Mesothelial cell of epicardium (in vitro differentiated cells): ENCODE measurements around the gene TRIM47. TPM values are rescaled to one million over a fixed set of nuclear protein-coding genes. Genes with fewer than 3 reads are reported as not detected.

Source experiments
- DNase-seq, 2 experiments: peaks; one replicate each; pipeline ENCODE4 v3.0.0; 2021; ENCODE audit warnings: low spot score in 2 of 2; ENCODE audit not compliant: unreplicated experiment in 2 of 2
- H3K27ac Mint-ChIP-seq: 2 replicates; pipeline ENCODE4 v1.8.0; 2021; ENCODE audit warnings: mixed read lengths
- H3K27me3 Mint-ChIP-seq: 2 replicates; pipeline ENCODE4 v1.8.0; 2021; ENCODE audit warnings: low read depth, mixed read lengths
- H3K36me3 Mint-ChIP-seq: 2 replicates; pipeline ENCODE4 v1.8.0; 2021; ENCODE audit warnings: mixed read lengths
- H3K4me1 Mint-ChIP-seq: 2 replicates; pipeline ENCODE4 v1.8.0; 2021; ENCODE audit warnings: mixed read lengths
- H3K4me3 Mint-ChIP-seq: 2 replicates; pipeline ENCODE4 v1.8.0; 2021; ENCODE audit warnings: mild to moderate bottlenecking, moderate library complexity, mixed read lengths
- H3K9me3 Mint-ChIP-seq: 2 replicates; pipeline ENCODE4 v1.8.0; 2021; ENCODE audit warnings: mixed read lengths
- total RNA-seq: library from RNA; stranded (reverse); gene quantifications from 3 replicates; pipeline ENCODE4 v1.2.1, GENCODE V29; 2021
- TF ChIP-seq, protein P1 (sequence below): fragments of 200-600 bp; sonication (generic); IDR thresholded peaks from one replicate; pipeline ENCODE4 v1.5.0; 2021; ENCODE audit warnings: antibody characterized with exemption; ENCODE audit not compliant: unreplicated experiment

Gene TRIM47
- total RNA-seq, 1 donor from 2014 or later, result 2.9 TPM

DNA sequence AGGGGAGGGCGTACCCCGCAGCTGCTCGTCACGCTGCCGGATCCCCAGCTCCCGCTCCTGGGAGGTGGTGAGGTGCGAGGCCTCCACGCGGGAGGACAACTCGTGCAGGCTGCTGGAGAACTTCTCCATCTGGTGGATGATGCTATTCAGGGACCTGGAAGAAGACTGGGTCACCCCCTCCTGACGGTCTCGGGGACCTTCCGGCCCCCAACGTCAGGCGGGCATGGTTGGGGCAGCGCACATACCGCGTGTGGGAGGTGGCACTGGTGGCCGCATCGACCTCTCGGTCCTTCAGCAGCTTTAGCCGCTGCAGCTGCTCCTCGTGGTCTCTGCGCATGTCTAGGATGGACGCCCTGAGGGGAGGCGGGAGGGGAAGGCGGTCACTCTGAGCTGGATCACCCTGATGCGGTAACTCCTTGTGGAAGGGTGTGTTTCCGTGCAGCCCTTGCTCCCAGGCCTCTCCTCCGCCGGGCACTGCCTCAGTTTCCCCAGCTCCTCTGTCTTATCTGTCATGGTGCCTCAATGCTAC lies 39.6 kb upstream of the TRIM47 start:
- TF ChIP-seq, protein P1, sequence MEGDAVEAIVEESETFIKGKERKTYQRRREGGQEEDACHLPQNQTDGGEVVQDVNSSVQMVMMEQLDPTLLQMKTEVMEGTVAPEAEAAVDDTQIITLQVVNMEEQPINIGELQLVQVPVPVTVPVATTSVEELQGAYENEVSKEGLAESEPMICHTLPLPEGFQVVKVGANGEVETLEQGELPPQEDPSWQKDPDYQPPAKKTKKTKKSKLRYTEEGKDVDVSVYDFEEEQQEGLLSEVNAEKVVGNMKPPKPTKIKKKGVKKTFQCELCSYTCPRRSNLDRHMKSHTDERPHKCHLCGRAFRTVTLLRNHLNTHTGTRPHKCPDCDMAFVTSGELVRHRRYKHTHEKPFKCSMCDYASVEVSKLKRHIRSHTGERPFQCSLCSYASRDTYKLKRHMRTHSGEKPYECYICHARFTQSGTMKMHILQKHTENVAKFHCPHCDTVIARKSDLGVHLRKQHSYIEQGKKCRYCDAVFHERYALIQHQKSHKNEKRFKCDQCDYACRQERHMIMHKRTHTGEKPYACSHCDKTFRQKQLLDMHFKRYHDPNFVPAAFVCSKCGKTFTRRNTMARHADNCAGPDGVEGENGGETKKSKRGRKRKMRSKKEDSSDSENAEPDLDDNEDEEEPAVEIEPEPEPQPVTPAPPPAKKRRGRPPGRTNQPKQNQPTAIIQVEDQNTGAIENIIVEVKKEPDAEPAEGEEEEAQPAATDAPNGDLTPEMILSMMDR, result no peak
- Mint-ChIP-seq H3K27me3 (no peaks in the 10 kb centered on the region), H3K4me1 (no peaks in the 10 kb centered on the region), H3K27ac (no peak overlapping the region), H3K4me3 (no peak overlapping the region), H3K36me3 (peaks cover 8% of the 10 kb centered on the region), H3K9me3 (no peaks in the 10 kb centered on the region)
- no peak for DNase-seq

DNA sequence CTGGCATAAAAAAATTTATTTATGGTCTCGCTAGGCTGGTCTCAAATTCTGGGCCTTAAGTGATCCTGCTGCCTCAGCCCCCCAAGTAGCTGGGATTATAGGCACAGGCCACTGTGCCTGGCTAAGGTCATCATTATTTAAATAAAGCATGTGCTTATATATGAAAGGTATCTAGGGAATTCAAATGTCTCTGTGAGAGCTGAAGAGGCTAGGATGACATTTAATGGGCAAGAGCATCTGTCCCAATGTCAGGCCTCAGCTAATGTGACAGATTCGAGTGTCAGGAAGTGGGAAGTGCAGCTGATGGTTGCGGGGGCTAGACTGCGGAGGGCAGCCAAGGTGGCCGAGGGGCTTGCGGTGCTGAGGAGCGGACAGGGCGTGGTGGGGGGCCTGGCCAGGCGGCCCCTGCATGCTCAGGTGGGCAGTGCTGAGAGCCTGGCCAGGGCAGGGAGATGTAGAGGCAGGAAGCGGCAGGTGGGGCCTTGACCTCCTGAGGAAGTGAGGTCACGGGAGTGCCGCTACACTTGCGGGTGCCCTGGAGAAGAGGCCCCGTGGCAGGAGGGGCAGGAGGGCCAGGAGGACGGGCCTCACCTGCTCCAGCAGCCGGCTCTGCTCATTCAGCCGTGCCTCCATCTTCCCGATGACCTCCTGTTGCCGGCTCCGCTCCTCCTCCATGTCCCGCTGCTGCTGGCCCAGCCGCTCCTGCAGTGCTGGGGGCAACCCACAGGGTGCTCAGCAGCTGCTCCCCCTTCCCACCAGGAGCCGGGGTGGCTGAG lies 38.9 kb upstream of the TRIM47 start:
- Mint-ChIP-seq H3K4me3 (no peak overlapping the region), H3K9me3 (no peaks in the 10 kb centered on the region), H3K36me3 (peaks cover 8% of the 10 kb centered on the region), H3K27ac (no peak overlapping the region), H3K27me3 (no peaks in the 10 kb centered on the region), H3K4me1 (no peaks in the 10 kb centered on the region)
- TF ChIP-seq, protein P1, result no peak
- DNase-seq, result no peak

DNA sequence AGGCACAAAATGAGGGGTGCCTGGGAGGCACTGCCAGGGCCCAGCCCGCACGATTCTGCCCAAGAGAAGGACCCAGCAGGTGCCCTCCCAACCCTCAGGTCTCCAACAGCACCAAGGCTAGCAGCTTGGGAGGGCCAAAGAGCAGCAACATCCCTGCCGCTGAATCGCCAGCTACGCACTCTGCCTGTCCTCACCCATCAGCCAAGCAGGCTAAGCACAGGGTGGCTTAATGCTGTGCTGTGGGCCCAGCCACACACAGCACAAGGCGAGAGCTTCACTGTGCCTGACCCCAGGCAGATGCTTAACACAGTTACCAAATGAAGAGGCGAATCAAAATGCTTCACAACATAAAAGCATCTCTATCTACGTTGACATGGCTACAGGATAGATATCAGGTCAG lies 36.9 kb upstream of the TRIM47 start:
- Mint-ChIP-seq H3K27me3 (no peaks in the 10 kb centered on the region), H3K27ac (no peak overlapping the region), H3K4me3 (no peak overlapping the region), H3K9me3 (no peaks in the 10 kb centered on the region), H3K36me3 (peaks cover 8% of the 10 kb centered on the region), H3K4me1 (peaks cover 7% of the 10 kb centered on the region)
- TF ChIP-seq, protein P1, result no peak
- DNase-seq, result no peak

DNA sequence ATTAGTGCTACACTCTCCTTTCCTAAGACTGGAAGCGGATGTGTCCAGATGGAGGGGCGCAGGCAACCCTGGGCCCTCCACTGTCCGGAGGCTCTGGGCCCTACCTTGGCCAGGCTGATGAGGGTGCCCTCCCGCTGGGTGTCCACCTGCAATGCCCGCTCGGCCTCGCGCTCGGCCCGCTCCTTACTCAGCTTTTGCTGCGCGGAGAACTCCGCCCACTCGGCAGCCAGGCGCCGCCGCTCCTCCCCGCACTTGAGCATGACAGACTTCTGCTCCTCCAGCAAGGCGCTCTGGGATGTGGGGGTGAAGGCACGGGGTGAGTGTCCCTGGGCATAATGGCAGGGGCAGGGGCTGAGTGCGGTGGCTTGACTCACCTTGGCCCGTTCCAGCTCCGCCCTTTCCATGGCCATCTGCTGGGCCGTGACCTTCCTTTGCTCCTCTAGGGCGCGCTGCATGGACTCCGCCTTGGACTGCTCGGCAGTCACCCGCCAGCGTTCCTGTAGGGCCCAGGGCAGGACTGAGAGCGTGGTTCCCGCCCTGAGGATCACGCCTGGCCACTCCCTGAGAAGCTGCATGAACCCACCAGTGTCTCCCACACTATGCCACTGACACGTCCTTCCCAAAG lies 36.4 kb upstream of the TRIM47 start:
- no peaks in the 10 kb centered on the region for H3K9me3 Mint-ChIP-seq
- DNase-seq, result no peak
- H3K27ac Mint-ChIP-seq, result no peak overlapping the region
- TF ChIP-seq, protein P1, result no peak
- H3K36me3 Mint-ChIP-seq, result peaks cover 8% of the 10 kb centered on the region
- peaks cover 12% of the 10 kb centered on the region for H3K4me1 Mint-ChIP-seq
- H3K27me3 Mint-ChIP-seq, result no peaks in the 10 kb centered on the region
- H3K4me3 Mint-ChIP-seq, result no peak overlapping the region

DNA sequence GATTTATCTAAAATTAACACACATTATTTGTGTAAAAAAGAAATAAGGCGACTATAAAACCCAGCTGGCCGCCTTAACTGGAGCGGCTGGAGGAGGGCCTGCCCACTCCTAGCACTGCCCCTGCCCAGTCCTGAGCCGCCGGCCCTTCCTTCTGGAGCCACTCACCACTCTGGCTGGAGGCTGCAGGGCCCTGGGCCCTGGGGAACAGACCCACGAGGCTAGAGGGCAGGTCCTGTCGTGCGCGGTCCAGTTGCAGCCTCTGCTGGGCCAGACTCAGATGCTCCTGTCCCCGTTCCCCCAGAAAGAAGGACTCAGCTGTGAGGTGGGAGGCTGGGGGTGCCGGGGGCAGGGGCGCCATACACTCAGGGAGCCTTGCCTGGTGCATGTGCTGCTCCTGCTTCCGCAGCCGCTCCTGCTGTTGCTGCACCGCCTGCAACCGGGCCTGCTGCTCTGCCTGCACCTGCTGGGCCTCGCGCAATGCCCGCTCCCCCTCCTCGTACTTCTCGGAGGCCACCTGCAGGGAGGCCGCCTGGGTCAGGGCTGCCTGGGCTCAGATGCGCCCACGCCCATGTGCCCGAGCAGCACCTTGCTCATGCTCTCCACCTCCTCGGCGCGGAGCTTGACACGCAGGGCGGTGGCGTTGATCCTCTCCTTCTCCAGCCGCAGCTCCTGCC lies 35.3 kb upstream of the TRIM47 start:
- Mint-ChIP-seq H3K9me3 (no peaks in the 10 kb centered on the region), H3K27me3 (no peaks in the 10 kb centered on the region), H3K27ac (no peak overlapping the region), H3K36me3 (peaks cover 6% of the 10 kb centered on the region), H3K4me3 (no peak overlapping the region), H3K4me1 (peaks cover 16% of the 10 kb centered on the region)
- TF ChIP-seq, protein P1, result no peak
- no peak for DNase-seq
